Cardiac fibroblast (primary cell): ENCODE data around the gene IGSF9B.

Experiments used
- DNase-seq, 2 donors: peaks; one replicate each; pipeline versions ENCODE4 v3.0.0 to v3.0.0-alpha.2; 2010; ENCODE audit warnings: low read depth in 2 of 2
- H3K4me3 ChIP-seq, 2 donors: replicated peaks in 1 of 2; 1 replicate in 1 of 2; 2 replicates in 1 of 2; pipeline ENCODE4 v1.5.1; 2011; ENCODE audit warnings: low read depth in 2 of 2, low read length in 2 of 2, mild to moderate bottlenecking in 2 of 2, moderate library complexity in 1 of 2
- TF ChIP-seq, protein P1 (sequence below): IDR thresholded peaks from one replicate; pipeline ENCODE4 v1.5.1; 2011; ENCODE audit warnings: low read depth, mild to moderate bottlenecking, low read length, inconsistent platforms

The IGSF9B gene

DNA sequence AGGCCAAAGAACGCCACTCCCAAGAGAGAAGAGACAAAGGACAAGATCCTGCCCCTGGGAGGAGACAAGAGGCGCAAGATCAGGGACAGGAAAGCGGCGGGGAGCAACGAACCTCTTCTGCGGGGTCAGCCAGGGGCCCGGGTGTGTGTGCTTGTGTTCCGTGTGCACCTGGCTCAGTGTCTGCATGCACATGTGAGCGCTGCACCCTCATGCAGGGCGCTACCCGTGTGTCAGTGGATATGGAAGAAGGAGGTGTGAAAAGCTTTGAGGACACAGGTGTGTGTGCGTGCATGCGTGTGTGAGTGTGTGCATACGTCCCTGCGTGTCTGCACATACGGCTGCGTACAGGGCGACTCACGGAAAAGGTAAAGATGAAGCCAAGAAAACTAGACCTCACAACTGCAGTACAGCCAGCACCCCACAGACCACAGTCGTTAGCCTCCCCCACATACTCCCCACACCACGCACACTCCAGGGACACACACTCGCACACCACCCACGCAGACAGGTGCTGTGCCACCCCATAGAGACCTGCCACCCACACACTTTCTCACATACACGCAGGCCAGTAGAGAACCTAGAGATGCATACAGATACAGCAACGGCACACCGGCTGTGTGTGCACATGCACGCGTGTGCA lies 11.0 kb upstream of the IGSF9B start:
- TF ChIP-seq, protein P1, sequence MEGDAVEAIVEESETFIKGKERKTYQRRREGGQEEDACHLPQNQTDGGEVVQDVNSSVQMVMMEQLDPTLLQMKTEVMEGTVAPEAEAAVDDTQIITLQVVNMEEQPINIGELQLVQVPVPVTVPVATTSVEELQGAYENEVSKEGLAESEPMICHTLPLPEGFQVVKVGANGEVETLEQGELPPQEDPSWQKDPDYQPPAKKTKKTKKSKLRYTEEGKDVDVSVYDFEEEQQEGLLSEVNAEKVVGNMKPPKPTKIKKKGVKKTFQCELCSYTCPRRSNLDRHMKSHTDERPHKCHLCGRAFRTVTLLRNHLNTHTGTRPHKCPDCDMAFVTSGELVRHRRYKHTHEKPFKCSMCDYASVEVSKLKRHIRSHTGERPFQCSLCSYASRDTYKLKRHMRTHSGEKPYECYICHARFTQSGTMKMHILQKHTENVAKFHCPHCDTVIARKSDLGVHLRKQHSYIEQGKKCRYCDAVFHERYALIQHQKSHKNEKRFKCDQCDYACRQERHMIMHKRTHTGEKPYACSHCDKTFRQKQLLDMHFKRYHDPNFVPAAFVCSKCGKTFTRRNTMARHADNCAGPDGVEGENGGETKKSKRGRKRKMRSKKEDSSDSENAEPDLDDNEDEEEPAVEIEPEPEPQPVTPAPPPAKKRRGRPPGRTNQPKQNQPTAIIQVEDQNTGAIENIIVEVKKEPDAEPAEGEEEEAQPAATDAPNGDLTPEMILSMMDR, result no peak
- no peak for DNase-seq
- H3K4me3 ChIP-seq, result no peak overlapping the region

DNA sequence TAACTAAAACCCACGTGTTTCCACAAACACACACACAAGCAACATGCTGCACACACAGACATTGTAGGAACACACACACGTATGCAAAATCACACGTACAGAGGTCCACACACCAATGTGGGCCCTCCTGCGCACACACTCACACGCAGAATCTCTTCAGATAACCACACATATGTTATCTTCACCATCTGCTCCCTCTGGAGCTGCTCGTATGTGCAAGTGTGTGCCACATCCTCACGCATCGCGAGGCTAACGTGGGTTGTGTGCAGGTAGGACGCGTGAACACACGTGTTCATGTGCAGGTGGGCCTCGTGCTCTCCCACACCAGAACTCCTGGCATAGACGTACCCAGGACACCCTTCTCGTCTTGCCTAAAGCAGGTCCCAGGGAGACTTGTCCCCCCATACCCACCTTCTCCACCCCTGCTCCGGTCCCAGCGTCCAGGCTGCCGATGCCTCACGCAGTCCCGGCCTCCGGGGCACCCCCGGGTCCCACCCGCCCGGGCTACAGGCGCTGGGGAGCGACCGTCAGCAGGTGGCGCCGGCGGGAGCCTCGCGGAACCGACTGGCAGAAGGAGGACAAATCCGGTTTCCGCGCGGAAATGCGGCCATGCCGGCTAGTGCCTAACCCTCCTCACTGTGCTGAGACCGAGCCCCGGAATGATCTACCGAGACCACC lies 10.3 kb upstream of the IGSF9B start:
- H3K4me3 ChIP-seq, result no peak overlapping the region
- TF ChIP-seq, protein P1, result no peak
- DNase-seq, result no peak

DNA sequence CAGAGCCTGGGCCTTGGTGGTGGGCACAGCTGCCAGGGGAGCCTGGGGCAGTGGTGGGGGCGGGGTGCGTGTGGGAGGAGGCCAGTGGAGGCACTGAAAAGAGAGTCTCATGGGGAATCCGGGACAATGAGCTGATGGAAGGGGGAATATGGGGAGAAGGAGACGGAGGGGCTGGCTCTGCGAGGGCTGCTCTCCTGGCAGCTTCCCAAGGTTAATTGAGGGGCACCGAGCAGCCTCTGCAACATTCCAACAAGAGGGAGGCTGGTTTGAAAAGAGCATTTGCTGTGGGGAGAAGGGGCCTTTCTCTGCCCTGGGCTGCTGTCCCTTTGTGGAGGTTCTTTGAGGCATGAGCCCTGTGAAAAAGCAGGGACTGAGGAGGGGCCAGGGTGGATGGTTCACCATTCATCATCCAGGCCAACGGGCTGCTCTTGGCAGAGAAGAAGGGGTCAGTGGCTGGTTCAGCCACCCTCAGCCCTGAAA lies 9.4 kb upstream of the IGSF9B start:
- TF ChIP-seq, protein P1, result no peak
- DNase-seq, result no peak
- no peak overlapping the region for H3K4me3 ChIP-seq

DNA sequence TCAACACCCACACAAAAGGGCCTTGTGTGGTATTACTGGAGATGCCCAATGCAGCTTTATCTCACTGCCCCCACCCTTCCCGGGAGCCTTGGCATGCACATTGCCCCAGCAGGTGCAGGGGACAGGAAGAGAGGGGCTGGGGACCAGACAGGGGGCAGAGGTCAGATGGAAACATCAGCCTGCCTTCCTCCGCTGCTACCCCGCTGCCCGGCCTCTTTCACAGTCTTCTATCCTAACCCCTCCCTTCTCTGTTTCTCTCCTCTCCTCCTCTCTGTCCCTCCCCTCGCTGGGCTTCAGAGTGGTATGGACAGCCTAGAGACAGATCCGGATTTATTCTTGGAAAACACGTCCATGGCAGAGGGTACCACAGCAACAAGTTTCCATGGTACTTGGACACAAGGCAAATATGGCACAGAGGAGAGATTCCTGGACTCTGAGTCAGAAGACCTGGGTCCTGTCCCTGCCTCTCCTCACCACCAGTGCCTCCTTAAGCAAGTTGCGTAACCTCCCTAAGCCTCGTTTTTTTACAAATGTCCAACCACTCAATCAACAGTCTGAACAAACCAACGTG lies 8.3 kb upstream of the IGSF9B start:
- DNase-seq, result peak; percentile 11 to 70
- TF ChIP-seq, protein P1, result no peak
- H3K4me3 ChIP-seq, result no peak overlapping the region

DNA sequence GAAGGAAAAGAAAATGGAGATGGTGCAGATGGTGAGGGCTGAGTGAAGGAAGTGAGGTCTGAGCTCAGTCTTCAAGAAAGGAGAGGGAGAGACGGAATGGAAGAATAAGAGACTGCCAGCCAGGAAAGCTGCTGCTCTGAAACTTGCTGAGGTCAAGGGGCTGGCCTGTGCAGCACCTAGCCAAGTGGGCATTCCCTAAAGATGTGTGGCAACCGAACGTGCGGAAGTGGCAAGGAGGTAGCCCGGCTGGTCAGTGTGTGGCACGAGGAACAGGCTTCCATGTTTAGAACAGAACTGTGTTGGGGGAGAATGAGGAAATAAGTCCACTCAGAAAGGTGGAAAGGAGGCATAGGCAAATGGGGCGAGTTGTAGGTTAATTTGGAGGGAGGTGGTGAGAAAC lies 7.6 kb upstream of the IGSF9B start:
- DNase-seq, result no peak
- TF ChIP-seq, protein P1, result no peak
- no peak overlapping the region for H3K4me3 ChIP-seq

DNA sequence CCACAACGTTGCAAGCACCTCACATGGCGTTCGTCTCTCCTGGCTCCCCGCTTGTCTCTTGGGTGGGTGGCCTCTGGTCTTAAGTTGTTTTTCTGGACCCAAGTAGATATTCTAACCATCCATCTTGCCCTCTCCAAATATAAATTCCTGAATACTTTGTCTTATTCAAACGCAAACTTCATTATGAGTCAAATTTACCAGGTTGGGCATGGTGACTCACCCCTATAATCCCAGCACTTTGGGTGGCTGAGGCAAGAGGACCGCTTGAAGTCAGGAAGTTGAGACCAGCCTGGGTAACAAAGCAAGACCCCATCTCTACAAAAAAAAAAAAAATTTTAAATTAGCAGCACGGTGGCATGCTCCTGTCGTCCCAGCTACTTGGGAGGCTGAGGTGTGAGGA lies 5.1 kb upstream of the IGSF9B start:
- TF ChIP-seq, protein P1, result no peak
- no peak overlapping the region for H3K4me3 ChIP-seq
- no peak for DNase-seq
